ENCODE data around the gene NACC2. TPM values are rescaled to one million over a fixed set of nuclear protein-coding genes. Genes with fewer than 3 reads are reported as not detected.

NACC2 gene
- total and polyA plus RNA-seq, 2 of the 8 experiments (the other 6 are each of a cell fraction or from before 2014, with no cell fraction given), result 8.3 to 14.0 TPM

- Histone ChIP-seq H3K4me2 (ENCODE audit: insufficient read depth in 1 of 2, low read depth in 2 of 2, low read length in 2 of 2) (peak overlapping the region; percentile 32 to 56; a peak in 3 of 4 replicates), H3K4me3 (ENCODE audit: extremely low read depth in 1 of 4, insufficient read depth in 2 of 4, low read depth in 3 of 4, low read length in 4 of 4) (peak overlapping the region in 1 of 4 experiments; percentile 21; a peak in 1 of 8 replicates), H2AK5ac (ENCODE audit: low read depth, low read length) (peak overlapping the region; percentile 86; the same call in 1 of the 2 replicates), H4K20me1 (replicated peaks in 1 of 2; ENCODE audit: control insufficient read depth in 1 of 2, insufficient read depth in 2 of 2, low read length in 2 of 2) (no peaks in the 10 kb centered on the region), H3K27ac (ENCODE audit: low read depth, low read length) (no peak overlapping the region), H2BK20ac (ENCODE audit: low read length) (peak overlapping the region; percentile 86; the same call in 1 of the 2 replicates), H2BK12ac (ENCODE audit: low read depth, low read length) (peak overlapping the region; percentile 97; the same call in 1 of the 2 replicates), H3K18ac (ENCODE audit: extremely low read depth, low read length) (peak overlapping the region; percentile 62), H2BK15ac (ENCODE audit: low read length) (peak overlapping the region; percentile 65; the same call in 1 of the 2 replicates), H2AFZ (ENCODE audit: low read length) (no peak overlapping the region), H4K5ac (ENCODE audit: insufficient read length, low read depth, low read length) (no peak overlapping the region), H3K9ac (replicated peaks in 1 of 4; ENCODE audit: extremely low read depth in 1 of 4, low read depth in 3 of 4, low read length in 3 of 4) (no peak overlapping the region), H2BK5ac (ENCODE audit: low read depth, low read length) (peak overlapping the region; percentile 78; the same call in 1 of the 2 replicates), H3K27me3 (replicated peaks in 1 of 4; ENCODE audit: control insufficient read depth in 3 of 4, extremely low read depth in 1 of 4, insufficient read depth in 3 of 4, low read length in 3 of 4) (no peaks in the 10 kb centered on the region; a peak in 1 of 7 replicates), H3K56ac (replicated peaks; ENCODE audit: insufficient read length, low read depth, low read length) (no peak overlapping the region), H3K36me3 (ENCODE audit: control insufficient read depth in 2 of 4, insufficient read depth in 4 of 4, low read length in 3 of 4) (no peaks in the 10 kb centered on the region), H4K91ac (replicated peaks; ENCODE audit: insufficient read length, low read length) (peak overlapping the region; percentile 96), H3K23ac (ENCODE audit: insufficient read length) (no peak overlapping the region), H3K79me2 (ENCODE audit: control insufficient read depth in 1 of 2, insufficient read depth in 2 of 2, low read length in 2 of 2) (no peaks in the 10 kb centered on the region), H3K23me2 (ENCODE audit: low read depth, low read length) (no peaks in the 10 kb centered on the region), H3K4me1 (replicated peaks in 1 of 4; ENCODE audit: control insufficient read depth in 3 of 4, insufficient read depth in 4 of 4, low read length in 3 of 4) (peaks cover 3 to 55% (median 40%) of the 10 kb centered on the region in 4 experiments), H4K8ac (ENCODE audit: extremely low read depth, insufficient read depth, low read length) (peak overlapping the region; percentile 57; the same call in 1 of the 2 replicates), H2BK120ac (replicated peaks; ENCODE audit: low read depth, low read length) (peak overlapping the region; percentile 80), H3K14ac (ENCODE audit: insufficient read length) (no peak overlapping the region), H3K4ac (replicated peaks; ENCODE audit: insufficient read length, low read depth, low read length) (peak overlapping the region; percentile 5), H3K9me3 (ENCODE audit: insufficient read depth in 2 of 2, low read depth in 1 of 2, low read length in 1 of 2) (no peaks in the 10 kb centered on the region), H3K79me1 (ENCODE audit: low read depth, low read length) (no peaks in the 10 kb centered on the region)
- DNase-seq (ENCODE audit: low read depth in 1 of 2, low spot score in 2 of 2) (peak in 1 of 2 experiments; percentile 81), FAIRE-seq (no peak)
- CTCF ChIA-PET (ENCODE audit: partially characterized antibody), result interaction anchor here (0.9 to 2.7 kb wide), 4 partner anchors 13 to 35 kb away, joined by 3 to 8 read pairs (median 5); no protein-coding TSS in a partner anchor
- WGBS, 2 experiments (ENCODE audit: extremely low coverage in 1 of 2, insufficient coverage in 1 of 2, insufficient read length in 1 of 2, insufficient replicate concordance in 2 of 2, low coverage in 1 of 2, low lambda C conversion rate in 2 of 2, missing lambda C conversion rate in 1 of 2), result 70% methylated on average over 27 of the region's 34 CpGs; no CpG with 5 or more reads in 1 of the 2 experiments
- POLR2A ChIA-PET (ENCODE audit: partially characterized antibody), result interaction anchor here (1.3 to 8.5 kb wide), 5 partner anchors 9 to 47 kb away, joined by 3 to 40 read pairs (median 5); partner anchors contain the start of genes NACC2 and TMEM250
- TF ChIP-seq E2F6 (IDR thresholded peaks at IDR 0.05) (0 out of 2 replicates have a peak, but pooled peaks have one; percentile 16), GABPA (IDR thresholded peaks at IDR 0.05; ENCODE audit: borderline replicate concordance, insufficient read depth, low read length) (peak; percentile 63; the same call in 1 of the 2 replicates), TEAD4 (IDR thresholded peaks at IDR 0.05; ENCODE audit: low read depth, low read length) (0 out of 2 replicates have a peak, but pooled peaks have one; percentile 6), TAF1 (IDR thresholded peaks at IDR 0.05; ENCODE audit: low read depth, low read length) (no peak), CHD1 (IDR thresholded peaks at IDR 0.05; ENCODE audit: low read depth, low read length) (no peak), MAX (IDR thresholded peaks at IDR 0.05) (0 out of 2 replicates have a peak, but pooled peaks have one; percentile 0)
Observed at GRCh38 chr9:136103651-136104487, 8.8 kb upstream of the NACC2 start.
